BLaER1 treated with 17β-estradiol and CSF1 and Interleukin-3, amounts not matched to agents 10 nM and 100 nM (cell line): Measurements from ENCODE around the gene MBOAT1.
"Not testable (repeated sequence)": the region's sequence is repeated elsewhere in the genome, so short reads cannot be mapped to it uniquely, and the experiment has no call there.

Experiments used
- H3K27ac ChIP-seq, 11 experiments: shearing (Covaris generic); formaldehyde crosslinking; 2 replicates each; pipeline ENCODE4 v1.8.1; 2022
- H3K27me3 ChIP-seq, 11 experiments: shearing (Covaris generic); formaldehyde crosslinking; 2 replicates each; pipeline ENCODE4 v1.8.1; 2022
- H3K36me3 ChIP-seq, 11 experiments: shearing (Covaris generic); formaldehyde crosslinking; 2 replicates each; pipeline ENCODE4 v1.8.1; 2022
- H3K4me1 ChIP-seq, 10 experiments: shearing (Covaris generic); formaldehyde crosslinking; 2 replicates each; pipeline ENCODE4 v1.8.1; 2022
- H3K4me2 ChIP-seq, 11 experiments: shearing (Covaris generic); formaldehyde crosslinking; 2 replicates each; pipeline ENCODE4 v1.8.1; 2022
- H3K4me3 ChIP-seq, 10 experiments: shearing (Covaris generic); formaldehyde crosslinking; 2 replicates each; pipeline ENCODE4 v1.8.1; 2022
- H3K9ac ChIP-seq, 11 experiments: shearing (Covaris generic); formaldehyde crosslinking; 2 replicates each; pipeline ENCODE4 v1.8.1; 2022
- H3K9me3 ChIP-seq, 11 experiments: shearing (Covaris generic); formaldehyde crosslinking; replicated peaks in 1 of 11; 2 replicates each; pipeline ENCODE4 v1.8.1; 2022
- H4K20me1 ChIP-seq, 11 experiments: shearing (Covaris generic); formaldehyde crosslinking; 2 replicates each; pipeline ENCODE4 v1.8.1; 2022
- Cebpa-rat ChIP-seq, 11 experiments: shearing (Covaris generic); IDR thresholded peaks; 2 replicates each; pipeline ENCODE4 v1.8.1; 2022

MBOAT1 gene

GRCh38 chr6:20246125-20246524, 33.9 kb upstream of the MBOAT1 start:
- Histone ChIP-seq H3K27me3 (no peaks in the 10 kb centered on the region), H3K4me2 (no peak overlapping the region), H3K9me3 (peaks cover 0 to 12% (median 5%) of the 10 kb centered on the region in 11 experiments; a peak in 4 of 22 replicates), H3K4me1 (no peaks in the 10 kb centered on the region), H3K4me3 (no peak overlapping the region), H3K9ac (no peak overlapping the region), H4K20me1 (no peaks in the 10 kb centered on the region), H3K36me3 (no peaks in the 10 kb centered on the region), H3K27ac (no peak overlapping the region)
- no peak for TF ChIP-seq Cebpa-rat (IDR thresholded peaks at IDR 0.05)

GRCh38 chr6:20244807-20245681, 32.8 kb upstream of the MBOAT1 start:
- H3K4me1 ChIP-seq, H3K27ac ChIP-seq, H3K27me3 ChIP-seq, H3K4me3 ChIP-seq, H4K20me1 ChIP-seq, H3K36me3 ChIP-seq, H3K9ac ChIP-seq, H3K4me2 ChIP-seq: not testable (repeated sequence)
- peaks cover 0 to 12% (median 5%) of the 10 kb centered on the region in 11 experiments; a peak in 4 of 22 replicates for H3K9me3 ChIP-seq

GRCh38 chr6:20243288-20243687, 31.0 kb upstream of the MBOAT1 start:
- no peaks in the 10 kb centered on the region for H3K27me3 ChIP-seq
- no peaks in the 10 kb centered on the region for H3K4me1 ChIP-seq
- H4K20me1 ChIP-seq = no peaks in the 10 kb centered on the region
- H3K9ac ChIP-seq = no peak overlapping the region
- H3K9me3 ChIP-seq = peaks cover 0 to 21% (median 5%) of the 10 kb centered on the region in 11 experiments; a peak in 7 of 22 replicates
- no peak for TF ChIP-seq Cebpa-rat (IDR thresholded peaks at IDR 0.05)
- no peaks in the 10 kb centered on the region for H3K36me3 ChIP-seq
- H3K27ac ChIP-seq = no peak overlapping the region
- no peak overlapping the region for H3K4me2 ChIP-seq
- no peak overlapping the region for H3K4me3 ChIP-seq

- Histone ChIP-seq H3K27ac (no peak overlapping the region), H4K20me1 (no peaks in the 10 kb centered on the region), H3K4me3 (no peak overlapping the region), H3K9me3 (peaks cover 0 to 21% (median 5%) of the 10 kb centered on the region in 11 experiments; a peak in 7 of 22 replicates), H3K4me1 (no peaks in the 10 kb centered on the region), H3K36me3 (no peaks in the 10 kb centered on the region), H3K27me3 (no peaks in the 10 kb centered on the region), H3K9ac (no peak overlapping the region), H3K4me2 (no peak overlapping the region)
- TF ChIP-seq Cebpa-rat (IDR thresholded peaks at IDR 0.05) = no peak
Observed at GRCh38 chr6:20242397-20242796, 30.1 kb upstream of the MBOAT1 start.

GRCh38 chr6:20241102-20241501, 28.8 kb upstream of the MBOAT1 start:
- Histone ChIP-seq H3K4me2 (no peak overlapping the region), H3K9ac (no peak overlapping the region), H3K9me3 (peaks cover 0 to 21% (median 5%) of the 10 kb centered on the region in 11 experiments; a peak in 7 of 22 replicates), H3K4me1 (no peaks in the 10 kb centered on the region), H3K27ac (no peak overlapping the region), H3K27me3 (no peaks in the 10 kb centered on the region), H4K20me1 (no peaks in the 10 kb centered on the region), H3K36me3 (no peaks in the 10 kb centered on the region), H3K4me3 (no peak overlapping the region)
- no peak for TF ChIP-seq Cebpa-rat (IDR thresholded peaks at IDR 0.05)

- no peaks in the 10 kb centered on the region for H3K4me1 ChIP-seq
- no peaks in the 10 kb centered on the region for H4K20me1 ChIP-seq
- H3K9me3 ChIP-seq = peaks cover 0 to 14% (median 4%) of the 10 kb centered on the region in 11 experiments; a peak in 6 of 22 replicates
- no peak overlapping the region for H3K27ac ChIP-seq
- no peak overlapping the region for H3K4me3 ChIP-seq
- H3K36me3 ChIP-seq = no peaks in the 10 kb centered on the region
- no peaks in the 10 kb centered on the region for H3K27me3 ChIP-seq
- no peak overlapping the region for H3K9ac ChIP-seq
- no peak for TF ChIP-seq Cebpa-rat (IDR thresholded peaks at IDR 0.05)
- H3K4me2 ChIP-seq = no peak overlapping the region
Observed at GRCh38 chr6:20238688-20239587, 26.7 kb upstream of the MBOAT1 start.

GRCh38 chr6:20237677-20238460, 25.6 kb upstream of the MBOAT1 start:
- H3K4me3 ChIP-seq = no peak overlapping the region

GRCh38 chr6:20236909-20237600, 24.8 kb upstream of the MBOAT1 start:
- no peaks in the 10 kb centered on the region for H3K4me1 ChIP-seq
- H3K4me2 ChIP-seq = no peak overlapping the region
- no peak overlapping the region for H3K27ac ChIP-seq

More at GRCh38 chr6:20237677-20238460, 25.6 kb upstream of the MBOAT1 start:
- no peak overlapping the region for H3K9ac ChIP-seq
- H4K20me1 ChIP-seq = no peaks in the 10 kb centered on the region
- H3K4me2 ChIP-seq = no peak overlapping the region
- no peak overlapping the region for H3K27ac ChIP-seq
- no peaks in the 10 kb centered on the region for H3K4me1 ChIP-seq
- no peaks in the 10 kb centered on the region for H3K27me3 ChIP-seq
- H3K9me3 ChIP-seq = peaks cover 0 to 17% (median 7%) of the 10 kb centered on the region in 11 experiments; a peak in 10 of 22 replicates
- H3K36me3 ChIP-seq = no peaks in the 10 kb centered on the region
- no peak for TF ChIP-seq Cebpa-rat (IDR thresholded peaks at IDR 0.05)

More at GRCh38 chr6:20236909-20237600, 24.8 kb upstream of the MBOAT1 start:
- Histone ChIP-seq H3K9ac (no peak overlapping the region), H3K27me3 (no peaks in the 10 kb centered on the region), H3K4me3 (no peak overlapping the region), H3K9me3 (peaks cover 0 to 18% (median 8%) of the 10 kb centered on the region in 11 experiments; a peak in 10 of 22 replicates), H4K20me1 (no peaks in the 10 kb centered on the region), H3K36me3 (no peaks in the 10 kb centered on the region)
- TF ChIP-seq Cebpa-rat (IDR thresholded peaks at IDR 0.05) = no peak
